Neuronal stem cell (in vitro differentiated cells): Measurements from ENCODE around the gene CDCA8.
"Not testable (repeated sequence)": the region's sequence is repeated elsewhere in the genome, so short reads cannot be mapped to it uniquely, and the experiment has no call there.

Experiments
- DNase-seq: peaks from one replicate; pipeline ENCODE4 v3.0.0-alpha.2; 2013; ENCODE audit warnings: low spot score
- H2AFZ ChIP-seq: one replicate; pipeline ENCODE4 v1.6.1; 2013; ENCODE audit warnings: mild to moderate bottlenecking, low read length, inconsistent platforms
- H2AK5ac ChIP-seq: 2 replicates; pipeline ENCODE4 v1.6.1; 2013; ENCODE audit warnings: low read depth, mild to moderate bottlenecking, inconsistent platforms, low read length, moderate library complexity, mixed read lengths
- H2BK120ac ChIP-seq: 2 replicates; pipeline ENCODE4 v1.6.1; 2013; ENCODE audit warnings: low read depth, mild to moderate bottlenecking, inconsistent platforms, low read length, moderate library complexity, mixed read lengths
- H2BK12ac ChIP-seq: one replicate; pipeline ENCODE4 v1.6.1; 2013; ENCODE audit warnings: low read length, inconsistent platforms
- H2BK15ac ChIP-seq: 2 replicates; pipeline ENCODE4 v1.6.1; 2013; ENCODE audit warnings: mild to moderate bottlenecking, low read length, inconsistent platforms, mixed read lengths
- H2BK5ac ChIP-seq: one replicate; pipeline ENCODE4 v1.6.1; 2013; ENCODE audit warnings: inconsistent platforms, mild to moderate bottlenecking, low read length, moderate library complexity
- H3K14ac ChIP-seq: one replicate; pipeline ENCODE4 v1.6.1; 2013; ENCODE audit warnings: low read length, inconsistent platforms
- H3K18ac ChIP-seq: 2 replicates; pipeline ENCODE4 v1.6.1; 2013; ENCODE audit warnings: low read length, inconsistent platforms
- H3K23ac ChIP-seq: 2 replicates; pipeline ENCODE4 v1.6.1; 2013; ENCODE audit warnings: low read depth, mild to moderate bottlenecking, mixed read lengths, low read length, inconsistent platforms; ENCODE audit not compliant: poor library complexity
- H3K27ac ChIP-seq: replicated peaks from 3 replicates; pipeline ENCODE4 v1.5.1; 2013; ENCODE audit warnings: low read length, inconsistent platforms
- H3K27me3 ChIP-seq, 3 experiments: 2 replicates each; pipeline ENCODE4 v1.6.1; 2013; ENCODE audit warnings: low read length in 3 of 3, mild to moderate bottlenecking in 2 of 3, inconsistent platforms in 1 of 3, low read depth in 1 of 3, mixed read lengths in 1 of 3, moderate library complexity in 1 of 3; ENCODE audit not compliant: control insufficient read depth in 3 of 3, insufficient read depth in 3 of 3
- H3K36me3 ChIP-seq, 2 donors: replicated peaks in 1 of 2; 2 replicates each; pipeline ENCODE4 v1.6.1; 2013; ENCODE audit warnings: low read length in 2 of 2; ENCODE audit not compliant: control insufficient read depth in 2 of 2, insufficient read depth in 2 of 2
- H3K4ac ChIP-seq: 2 replicates; pipeline ENCODE4 v1.6.1; 2013; ENCODE audit warnings: inconsistent platforms, mild to moderate bottlenecking, low read length, moderate library complexity
- H3K4me1 ChIP-seq, 2 donors: 1 replicate in 1 of 2; 2 replicates in 1 of 2; pipeline ENCODE4 v1.6.1; 2013; ENCODE audit warnings: low read length in 2 of 2, low read depth in 1 of 2; ENCODE audit not compliant: control insufficient read depth in 2 of 2, insufficient read depth in 1 of 2
- H3K4me2 ChIP-seq: one replicate; pipeline ENCODE4 v1.6.1; 2013; ENCODE audit warnings: mild to moderate bottlenecking, low read length, inconsistent platforms; ENCODE audit not compliant: insufficient read depth, poor library complexity, severe bottlenecking
- H3K4me3 ChIP-seq, 2 donors: 2 replicates each; pipeline ENCODE4 v1.5.1; 2013; ENCODE audit warnings: low read length in 2 of 2, mild to moderate bottlenecking in 2 of 2, inconsistent platforms in 1 of 2, moderate library complexity in 1 of 2
- H3K79me1 ChIP-seq: one replicate; pipeline ENCODE4 v1.6.1; 2013; ENCODE audit warnings: low read depth, mild to moderate bottlenecking, inconsistent platforms, low read length, moderate library complexity
- H3K9ac ChIP-seq: one replicate; pipeline ENCODE4 v1.6.1; 2013; ENCODE audit warnings: mild to moderate bottlenecking, low read depth, low read length, inconsistent platforms; ENCODE audit not compliant: poor library complexity
- H3K9me3 ChIP-seq, 2 donors: replicated peaks in 1 of 2; 2 replicates each; pipeline versions ENCODE3 to v1.6.1; 2013; ENCODE audit warnings: low read length in 2 of 2, mild to moderate bottlenecking in 2 of 2, inconsistent platforms in 1 of 2, low read depth in 1 of 2, mixed read lengths in 1 of 2, moderate library complexity in 1 of 2; ENCODE audit not compliant: control insufficient read depth in 2 of 2, insufficient read depth in 1 of 2
- H4K8ac ChIP-seq: one replicate; pipeline ENCODE4 v1.6.1; 2013; ENCODE audit warnings: low read depth, mild to moderate bottlenecking, inconsistent platforms, low read length, moderate library complexity
- H4K91ac ChIP-seq: one replicate; pipeline ENCODE4 v1.6.1; 2013; ENCODE audit warnings: low read length, low read depth, mild to moderate bottlenecking, inconsistent platforms; ENCODE audit not compliant: poor library complexity
- WGBS, 2 donors: extraction: QIAGEN DNeasy Blood & Tissue Kit; methylation state at CpG; one replicate each; pipeline ENCODE4 v1.1.7; 2013; ENCODE audit warnings: missing lambda C conversion rate in 2 of 2, mixed read lengths in 1 of 2; ENCODE audit not compliant: insufficient read length in 2 of 2, insufficient replicate concordance in 1 of 2; ENCODE audit errors: extremely low coverage in 2 of 2; 5-methylcytosine and 5-hydroxymethylcytosine counted together

The CDCA8 gene

GRCh38 chr1:37732111-37732780, 39.9 kb downstream of the CDCA8 start:
- no peak overlapping the region for H2BK12ac ChIP-seq
- H3K4ac ChIP-seq = no peak overlapping the region
- H3K14ac ChIP-seq = no peak overlapping the region
- no peak overlapping the region for H3K23ac ChIP-seq
- H2BK5ac ChIP-seq = no peak overlapping the region
- H3K9ac ChIP-seq = no peak overlapping the region
- peaks cover 0 to under 1% of the 10 kb centered on the region in 2 donors for H3K4me1 ChIP-seq
- no peak overlapping the region for H3K4me3 ChIP-seq
- H3K27me3 ChIP-seq = peaks cover 0 to 76% (median 9%) of the 10 kb centered on the region in 3 experiments
- no peaks in the 10 kb centered on the region for H3K9me3 ChIP-seq
- no peaks in the 10 kb centered on the region for H3K36me3 ChIP-seq
- H2BK120ac ChIP-seq = no peak overlapping the region
- DNase-seq = no peak
- H2BK15ac ChIP-seq = no peak overlapping the region
- no peak overlapping the region for H3K27ac ChIP-seq
- H4K8ac ChIP-seq = no peak overlapping the region
- H4K91ac ChIP-seq = no peak overlapping the region
- no peaks in the 10 kb centered on the region for H3K79me1 ChIP-seq
- no CpG with 5 or more reads among the region's 12 CpGs for WGBS, 2 donors
- H2AK5ac ChIP-seq = no peak overlapping the region
- H3K4me2 ChIP-seq = no peak overlapping the region
- no peak overlapping the region for H3K18ac ChIP-seq
- no peak overlapping the region for H2AFZ ChIP-seq

GRCh38 chr1:37734629-37735591, 42.6 kb downstream of the CDCA8 start:
- Histone ChIP-seq H3K4me3 (peak overlapping the region in 1 of 2 donors; percentile 78), H3K4me1 (no peaks in the 10 kb centered on the region), H3K18ac (peak overlapping the region; percentile 89), H2BK15ac (peak overlapping the region; percentile 22), H3K36me3 (no peaks in the 10 kb centered on the region), H3K27ac (no peak overlapping the region), H2BK12ac (no peak overlapping the region), H3K9me3 (no peaks in the 10 kb centered on the region), H3K4me2 (peak overlapping the region; percentile 84), H3K23ac (no peak overlapping the region), H3K79me1 (no peaks in the 10 kb centered on the region), H2AFZ (peak overlapping the region; percentile 70), H2AK5ac (no peak overlapping the region), H2BK5ac (no peak overlapping the region), H3K14ac (no peak overlapping the region), H4K8ac (no peak overlapping the region), H3K27me3 (peaks cover 0 to 50% (median 9%) of the 10 kb centered on the region in 3 experiments), H3K4ac (no peak overlapping the region), H4K91ac (no peak overlapping the region), H3K9ac (peak overlapping the region; percentile 79), H2BK120ac (no peak overlapping the region)
- no CpG with 5 or more reads among the region's 32 CpGs for WGBS, 2 donors
- DNase-seq = peak; percentile 33

GRCh38 chr1:37737975-37738374, 45.7 kb downstream of the CDCA8 start:
- not testable (repeated sequence) for H3K4me2 ChIP-seq, H2AK5ac ChIP-seq, H3K18ac ChIP-seq, H3K4ac ChIP-seq, H2BK5ac ChIP-seq, H3K23ac ChIP-seq, H3K4me1 ChIP-seq, H3K79me1 ChIP-seq, H3K9ac ChIP-seq, H2BK12ac ChIP-seq, H3K4me3 ChIP-seq, H3K14ac ChIP-seq, H3K9me3 ChIP-seq, H2AFZ ChIP-seq, H4K91ac ChIP-seq, H2BK15ac ChIP-seq, H2BK120ac ChIP-seq, H3K36me3 ChIP-seq, H3K27ac ChIP-seq, H4K8ac ChIP-seq, DNase-seq
- H3K27me3 ChIP-seq = peaks cover 0 to 36% (median 9%) of the 10 kb centered on the region in 3 experiments
- no CpG with 5 or more reads among the region's 7 CpGs for WGBS, 2 donors

- H3K27me3 ChIP-seq = peaks cover 0 to 36% (median 8%) of the 10 kb centered on the region in 3 experiments
- H2BK15ac ChIP-seq, H3K79me1 ChIP-seq, H2AFZ ChIP-seq, H3K4me3 ChIP-seq, H3K14ac ChIP-seq, H3K4me1 ChIP-seq, H3K9me3 ChIP-seq, H3K18ac ChIP-seq, H3K23ac ChIP-seq, H3K9ac ChIP-seq, H2AK5ac ChIP-seq, H3K36me3 ChIP-seq, H2BK12ac ChIP-seq, H3K27ac ChIP-seq, H3K4ac ChIP-seq, H3K4me2 ChIP-seq, DNase-seq, H4K8ac ChIP-seq, H4K91ac ChIP-seq, H2BK120ac ChIP-seq, H2BK5ac ChIP-seq: not testable (repeated sequence)
- no CpG with 5 or more reads among the region's 4 CpGs for WGBS, 2 donors
These were observed 46.3 kb downstream of the CDCA8 start for GRCh38 chr1:37738619-37739018.
